Esophagus muscularis mucosa (tissue), 3 donors: ENCODE results near the gene NCF4.

Source experiments
- CTCF ChIP-seq, 3 experiments: fragments of 200-600 bp in 2 of 3; fragments of 450-650 bp in 1 of 3; sonication (generic) in 2 of 3; IDR thresholded peaks; one replicate each; pipeline ENCODE4 v1.5.1; 2017 to 2019; ENCODE audit warnings: antibody characterized with exemption in 3 of 3, mild to moderate bottlenecking in 2 of 3, moderate library complexity in 1 of 3
- POLR2A ChIP-seq: fragments of 450-650 bp; IDR thresholded peaks from one replicate; pipeline ENCODE4 v1.6.1; 2017; ENCODE audit warnings: antibody characterized with exemption, moderate library complexity, mild to moderate bottlenecking, low read depth

- no peak for TF ChIP-seq CTCF (IDR thresholded peaks at IDR 0.05)
- TF ChIP-seq POLR2A: no peak
Measured at GRCh38 chr22:36867695-36868094, 6.9 kb downstream of the NCF4 start.
